Stimulated activated CD4-positive, alpha-beta T cell treated with anti-CD3 and anti-CD28 coated beads, Interleukin-15, amount 100 ng/mL, for 24 hours (primary cell): Measurements from ENCODE around the gene OXNAD1.

ENCODE experiments used
- DNase-seq: peaks from one replicate; pipeline ENCODE4 v3.0.0-alpha.2; 2020

The OXNAD1 gene

GRCh38 chr3:16264708-16265454, at the start of gene OXNAD1, which contains the start of gene DPH3:
TSS of gene OXNAD1 (plus strand) at chr3:16265212. CDS start at chr3:16270953, 5,741 bp downstream.
TSS of gene DPH3 (minus strand) at chr3:16264943. CDS start at chr3:16264876, 67 bp downstream.
- DNase-seq, result peak; percentile 100

GRCh38 chr3:16216373-16216935, 48.6 kb upstream of the OXNAD1 start:
- no peak for DNase-seq

- DNase-seq, result no peak
These were observed 45.2 kb upstream of the OXNAD1 start for GRCh38 chr3:16219777-16220176.

GRCh38 chr3:16221990-16222389, 43.0 kb upstream of the OXNAD1 start:
- DNase-seq, result no peak

- DNase-seq, result no peak
These were observed 42.5 kb upstream of the OXNAD1 start for GRCh38 chr3:16222547-16222946.

- DNase-seq, result no peak
These were observed 40.7 kb upstream of the OXNAD1 start for GRCh38 chr3:16224325-16224724.

- DNase-seq, result no peak
These were observed 37.4 kb upstream of the OXNAD1 start for GRCh38 chr3:16227566-16227965.

GRCh38 chr3:16229681-16230080, 35.3 kb upstream of the OXNAD1 start:
- no peak for DNase-seq

- no peak for DNase-seq
These were observed 33.0 kb upstream of the OXNAD1 start for GRCh38 chr3:16231983-16232382.

GRCh38 chr3:16233806-16234205, 31.2 kb upstream of the OXNAD1 start:
- no peak for DNase-seq

- no peak for DNase-seq
These were observed 30.7 kb upstream of the OXNAD1 start for GRCh38 chr3:16234281-16234680.

GRCh38 chr3:16236030-16236639, 28.9 kb upstream of the OXNAD1 start:
- DNase-seq, result no peak

GRCh38 chr3:16236856-16237393, 28.1 kb upstream of the OXNAD1 start:
- no peak for DNase-seq

GRCh38 chr3:16239086-16239770, 25.8 kb upstream of the OXNAD1 start:
- no peak for DNase-seq

- no peak for DNase-seq
These were observed 25.2 kb upstream of the OXNAD1 start for GRCh38 chr3:16239780-16240179.

- DNase-seq, result no peak
These were observed 24.6 kb upstream of the OXNAD1 start for GRCh38 chr3:16240229-16241023.

- no peak for DNase-seq
These were observed 23.8 kb upstream of the OXNAD1 start for GRCh38 chr3:16241225-16241624.

GRCh38 chr3:16242177-16242576, 22.8 kb upstream of the OXNAD1 start:
- DNase-seq, result no peak

- DNase-seq, result peak; percentile 9
These were observed 21.1 kb upstream of the OXNAD1 start for GRCh38 chr3:16243706-16244490.

GRCh38 chr3:16245609-16246008, 19.4 kb upstream of the OXNAD1 start:
- DNase-seq, result no peak

GRCh38 chr3:16247282-16248061, 17.5 kb upstream of the OXNAD1 start:
- peak; percentile 83 for DNase-seq
